Vagina (tissue), 2 donors: ENCODE data around the gene ZNF350. TPM values are rescaled to one million over a fixed set of nuclear protein-coding genes. Genes with fewer than 3 reads are reported as not detected.

Experiments used
- DNase-seq, 2 donors: peaks; one replicate each; pipeline ENCODE4 v3.0.0-alpha.2; 2017; ENCODE audit errors: extremely low spot score in 2 of 2
- H3K27ac ChIP-seq: fragments of 200-600 bp; sonication (generic); one replicate; pipeline ENCODE4 v1.5.1; 2019
- H3K27me3 ChIP-seq: fragments of 200-600 bp; sonication (generic); one replicate; pipeline ENCODE4 v1.5.1; 2019
- H3K36me3 ChIP-seq, 2 donors: fragments of 200-600 bp; sonication (generic); one replicate each; pipeline ENCODE4 v1.5.1; 2017 to 2019
- H3K4me1 ChIP-seq: fragments of 200-600 bp; sonication (generic); one replicate; pipeline ENCODE4 v1.5.1; 2019
- H3K4me3 ChIP-seq, 2 donors: fragments of 200-600 bp; sonication (generic); 1 replicate in 1 of 2; 2 replicates in 1 of 2; pipeline ENCODE4 v1.5.1; 2016 to 2019
- H3K9me3 ChIP-seq: fragments of 200-600 bp; sonication (generic); one replicate; pipeline ENCODE4 v1.5.1; 2019
- CTCF ChIP-seq, 3 experiments: fragments of 450-650 bp in 2 of 3; fragments of 200-600 bp in 1 of 3; sonication (generic) in 1 of 3; IDR thresholded peaks; one replicate each; pipeline ENCODE4 v1.5.1; 2017 to 2019; ENCODE audit warnings: antibody characterized with exemption in 3 of 3, mild to moderate bottlenecking in 2 of 3, moderate library complexity in 2 of 3
- POLR2A ChIP-seq, 2 donors: fragments of 450-650 bp; IDR thresholded peaks; one replicate each; pipeline ENCODE4 v1.6.1; 2017; ENCODE audit warnings: antibody characterized with exemption in 2 of 2, mild to moderate bottlenecking in 2 of 2, moderate library complexity in 2 of 2
- POLR2AphosphoS5 ChIP-seq, 2 donors: sonication (generic); formaldehyde crosslinking; IDR thresholded peaks; one replicate each; pipeline ENCODE4 v1.9.0; 2017; ENCODE audit warnings: antibody characterized with exemption in 2 of 2, mild to moderate bottlenecking in 2 of 2, low read depth in 1 of 2; ENCODE audit not compliant: insufficient read depth in 1 of 2
- intact Hi-C: fragments of 100-400 bp; cut with DNase I; formaldehyde crosslinking; loops from one replicate; pipeline ENCODE4 v1.15.1; 2023
- total RNA-seq: library from RNA; depleted of rRNA; stranded (reverse); fragments of >200 nt; gene quantifications from one replicate; pipeline ENCODE4 v1.2.3, GENCODE V29; 2016

ZNF350 gene
- total RNA-seq, 1 donor from 2014 or later = 8.6 TPM

GRCh38 chr19:52022193-52022592 is 35.6 kb upstream of the ZNF350 start:
- Histone ChIP-seq H3K27me3 (no peaks in the 10 kb centered on the region), H3K4me1 (peaks cover 13% of the 10 kb centered on the region), H3K9me3 (peaks cover 56% of the 10 kb centered on the region), H3K27ac (no peak overlapping the region), H3K4me3 (no peak overlapping the region), H3K36me3 (peaks cover 9 to 86% of the 10 kb centered on the region in 2 donors)
- DNase-seq = no peak
- intact Hi-C loops = no loop called here
- TF ChIP-seq POLR2AphosphoS5 (IDR thresholded peaks at IDR 0.05; ENCODE audit: insufficient read depth in 1 of 2, low read depth in 1 of 2) = no peak
- TF ChIP-seq POLR2A (IDR thresholded peaks at IDR 0.05) = no peak
- no peak for TF ChIP-seq CTCF (IDR thresholded peaks at IDR 0.05)

- intact Hi-C loops = no loop called here
- DNase-seq = no peak
- TF ChIP-seq POLR2A (IDR thresholded peaks at IDR 0.05) (no peak), POLR2AphosphoS5 (IDR thresholded peaks at IDR 0.05; ENCODE audit: insufficient read depth in 1 of 2, low read depth in 1 of 2) (no peak), CTCF (IDR thresholded peaks at IDR 0.05) (no peak)
- Histone ChIP-seq H3K9me3 (peaks cover 63% of the 10 kb centered on the region), H3K27me3 (no peaks in the 10 kb centered on the region), H3K27ac (no peak overlapping the region), H3K4me3 (no peak overlapping the region), H3K4me1 (no peaks in the 10 kb centered on the region), H3K36me3 (peaks cover 16 to 96% of the 10 kb centered on the region in 2 donors)
Measured at GRCh38 chr19:52020506-52020905, 33.9 kb upstream of the ZNF350 start.

- no peak for DNase-seq
- H3K27me3 ChIP-seq = no peaks in the 10 kb centered on the region
- H3K27ac ChIP-seq = no peak overlapping the region
- H3K9me3 ChIP-seq = peaks cover 12% of the 10 kb centered on the region
- H3K4me3 ChIP-seq = no peak overlapping the region
- intact Hi-C loops = no loop called here
- TF ChIP-seq POLR2A (IDR thresholded peaks at IDR 0.05) = no peak
- TF ChIP-seq CTCF (IDR thresholded peaks at IDR 0.05) = no peak
- TF ChIP-seq POLR2AphosphoS5 (IDR thresholded peaks at IDR 0.05; ENCODE audit: insufficient read depth in 1 of 2, low read depth in 1 of 2) = no peak
- peaks cover 8% of the 10 kb centered on the region for H3K4me1 ChIP-seq
- H3K36me3 ChIP-seq = peaks cover 0 to 20% of the 10 kb centered on the region in 2 donors
Measured at GRCh38 chr19:52010674-52011073, 24.0 kb upstream of the ZNF350 start.

- H3K27me3 ChIP-seq = no peaks in the 10 kb centered on the region
- H3K4me1 ChIP-seq = peaks cover 8% of the 10 kb centered on the region
- H3K9me3 ChIP-seq = peaks cover 5% of the 10 kb centered on the region
- H3K4me3 ChIP-seq = peak within 1 kb of the TSS; percentile 78 to 88
- H3K36me3 ChIP-seq = peaks cover 0 to 19% of the 10 kb centered on the region in 2 donors
- intact Hi-C loops = no loop called here
- DNase-seq = peak in 1 of 2 donors; percentile 89
- H3K27ac ChIP-seq = peak within 1 kb of the TSS; percentile 64
- no peak for TF ChIP-seq CTCF (IDR thresholded peaks at IDR 0.05)
- peak; percentile 79 to 85 for TF ChIP-seq POLR2AphosphoS5 (IDR thresholded peaks at IDR 0.05; ENCODE audit: insufficient read depth in 1 of 2, low read depth in 1 of 2)
- peak in 1 of 2 donors; percentile 3 for TF ChIP-seq POLR2A (IDR thresholded peaks at IDR 0.05)
Measured at GRCh38 chr19:52007806-52008557, 21.3 kb upstream of the ZNF350 start, which contains the start of gene ZNF615. ZNF615 (minus strand) TSS chr19:52008211; CDS start chr19:52003711, 4,500 bp downstream.

- H3K27ac ChIP-seq = peak overlapping the region; percentile 64
- TF ChIP-seq POLR2A (IDR thresholded peaks at IDR 0.05) = no peak
- TF ChIP-seq CTCF (IDR thresholded peaks at IDR 0.05) = no peak
- TF ChIP-seq POLR2AphosphoS5 (IDR thresholded peaks at IDR 0.05; ENCODE audit: insufficient read depth in 1 of 2, low read depth in 1 of 2) = no peak
- peak overlapping the region; percentile 78 to 88 for H3K4me3 ChIP-seq
- H3K27me3 ChIP-seq = no peaks in the 10 kb centered on the region
- intact Hi-C loops = no loop called here
- no peak for DNase-seq
- peaks cover 0 to 19% of the 10 kb centered on the region in 2 donors for H3K36me3 ChIP-seq
- H3K9me3 ChIP-seq = peaks cover 1% of the 10 kb centered on the region
- peaks cover 8% of the 10 kb centered on the region for H3K4me1 ChIP-seq
Measured at GRCh38 chr19:52007451-52007805, 20.8 kb upstream of the ZNF350 start.
